22Rv1 (cell line): ENCODE measurements around the gene LRCH1.

Source experiments
- H3K27ac ChIP-seq: fragments of 450-650 bp; 2 replicates; pipeline ENCODE4 v1.5.1; 2017
- CTCF ChIP-seq: fragments of 450-650 bp; IDR thresholded peaks from 2 replicates; pipeline ENCODE4 v1.5.1; 2017; ENCODE audit warnings: mild to moderate bottlenecking
- ZFX ChIP-seq: fragments of 450-650 bp; IDR thresholded peaks from 2 replicates; pipeline ENCODE4 v1.6.1; 2017; ENCODE audit warnings: antibody characterized with exemption, borderline replicate concordance

LRCH1 gene

DNA sequence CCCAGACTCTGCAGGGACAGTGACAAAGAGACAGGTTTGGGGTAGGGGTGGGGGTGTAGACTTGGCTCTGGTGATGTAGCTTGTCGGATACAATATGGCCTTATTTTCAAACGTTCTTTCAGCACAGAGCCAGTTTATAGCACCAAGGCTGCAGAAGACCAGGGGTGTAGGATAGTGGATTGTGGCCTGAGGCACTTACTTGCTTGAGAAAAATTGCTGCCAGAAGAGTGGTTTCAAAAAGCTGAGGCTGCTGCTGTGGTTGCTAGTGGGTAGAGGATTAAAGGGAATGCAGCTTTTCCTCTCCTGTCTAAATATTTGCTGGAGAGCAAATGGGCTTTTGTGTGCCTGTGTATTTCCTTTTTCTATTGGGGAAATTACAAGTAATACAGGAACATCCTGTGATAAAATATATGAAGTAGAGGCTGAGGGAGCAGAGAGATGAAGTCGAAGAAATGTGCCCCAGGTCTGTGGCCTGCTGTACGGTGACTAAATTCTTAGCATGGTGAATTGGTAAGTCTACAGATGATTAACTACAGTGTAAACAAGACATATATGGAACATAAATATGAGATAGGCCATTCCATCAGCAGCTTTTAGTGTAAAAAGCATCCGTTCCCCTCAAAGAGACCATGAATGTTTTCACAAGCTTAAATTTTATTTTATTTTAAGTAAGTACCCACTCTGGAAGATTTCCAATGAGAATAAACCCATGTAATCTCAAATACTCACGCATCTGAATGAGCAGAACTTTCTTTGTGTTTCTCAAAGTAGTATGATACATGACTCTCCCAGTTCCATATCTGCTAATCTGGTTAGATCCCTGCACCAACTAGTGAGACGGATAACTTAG, 112.9 kb downstream of the LRCH1 start:
- TF ChIP-seq CTCF (no peak), ZFX (no peak)
- peak overlapping the region; percentile 76 for H3K27ac ChIP-seq

DNA sequence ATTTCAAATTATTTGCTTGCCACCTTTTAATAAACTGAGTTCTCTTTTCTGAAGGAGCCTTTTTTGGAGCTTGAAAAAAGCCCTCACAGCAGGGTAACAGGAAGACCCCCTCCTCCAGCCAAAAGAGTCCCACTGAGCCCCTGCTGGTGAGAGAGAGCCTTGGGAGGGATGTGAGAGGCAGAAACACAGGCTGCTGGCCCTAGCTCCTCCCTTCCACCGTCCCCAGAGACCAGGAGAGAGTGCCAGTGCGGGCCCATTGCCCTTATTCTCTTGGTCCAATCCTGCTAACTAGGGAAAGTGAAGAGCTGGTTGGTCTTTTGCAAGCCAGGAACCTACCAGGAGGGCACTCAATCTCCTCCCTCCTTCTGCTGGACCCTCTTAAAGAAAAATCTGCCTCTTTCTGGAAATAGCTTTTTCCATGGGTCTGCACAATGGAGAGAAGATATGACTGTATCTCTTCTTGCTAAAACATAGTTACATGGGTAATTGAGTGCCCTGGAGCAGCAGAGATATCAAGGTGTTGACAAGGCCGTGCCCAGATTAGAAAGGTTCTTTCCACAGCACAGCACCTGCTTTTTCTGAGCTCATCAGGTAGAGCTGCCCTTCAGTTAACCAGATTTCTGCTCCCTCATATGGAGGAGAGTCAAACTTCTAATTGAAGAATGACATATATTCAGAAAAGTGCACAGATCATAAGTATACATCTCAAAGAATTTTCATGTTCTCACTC, 113.9 kb downstream of the LRCH1 start:
- peak overlapping the region; percentile 76 for H3K27ac ChIP-seq
- TF ChIP-seq ZFX (no peak), CTCF (no peak)

- TF ChIP-seq ZFX, result no peak
- H3K27ac ChIP-seq, result no peak overlapping the region
Measured at GRCh38 chr13:46667687-46668281, 114.8 kb downstream of the LRCH1 start.

- TF ChIP-seq CTCF (no peak), ZFX (no peak)
- no peak overlapping the region for H3K27ac ChIP-seq
Measured at GRCh38 chr13:46668302-46668720, 115.3 kb downstream of the LRCH1 start.

DNA sequence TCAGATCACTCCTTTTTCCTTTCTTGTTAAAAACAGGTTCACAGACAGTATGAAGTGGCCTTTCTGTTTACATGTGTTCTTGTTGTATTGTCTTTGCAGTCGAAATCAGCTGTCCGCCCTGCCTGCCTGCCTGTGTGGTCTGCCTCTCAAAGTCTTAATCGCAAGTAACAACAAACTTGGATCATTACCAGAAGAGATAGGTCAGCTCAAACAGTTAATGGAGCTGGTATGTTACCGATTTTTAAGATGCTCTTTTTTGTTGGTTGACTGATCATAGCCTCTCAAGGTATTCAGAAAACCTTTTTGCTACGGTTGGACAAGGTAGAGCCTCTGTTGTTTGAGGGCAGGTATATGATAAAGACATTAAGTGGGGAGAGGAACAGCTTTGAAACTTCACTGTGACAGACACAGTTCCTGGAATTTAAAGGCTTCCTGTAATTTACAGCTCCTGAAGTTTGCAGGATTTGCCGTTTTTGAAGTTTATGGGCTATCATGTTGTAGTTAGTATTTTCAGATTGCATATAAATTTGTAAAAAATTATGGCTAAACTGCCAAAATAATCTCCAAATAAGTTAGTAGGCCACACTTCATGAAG, 116.1 kb downstream of the LRCH1 start:
- TF ChIP-seq ZFX (no peak), CTCF (no peak)
- no peak overlapping the region for H3K27ac ChIP-seq

- TF ChIP-seq CTCF, result no peak
- TF ChIP-seq ZFX, result no peak
- no peak overlapping the region for H3K27ac ChIP-seq
Measured at GRCh38 chr13:46672338-46673090, 119.5 kb downstream of the LRCH1 start.

GRCh38 chr13:46675016-46675415, 122.0 kb downstream of the LRCH1 start:
- no peak overlapping the region for H3K27ac ChIP-seq
- TF ChIP-seq ZFX (no peak), CTCF (no peak)
